Heart right ventricle (tissue), 16 donors: ENCODE data around the gene COL15A1. TPM values are rescaled to one million over a fixed set of nuclear protein-coding genes. Genes with fewer than 3 reads are reported as not detected.

Experiments
- ATAC-seq, 8 donors: fragments of 200-7000 bp; cut with Tn5 transposase; one replicate each; pipeline ENCODE4 v1.9.1; 2020; ENCODE audit warnings: mild to moderate bottlenecking in 8 of 8, moderate library complexity in 8 of 8, moderate number of reproducible peaks in 1 of 8
- DNase-seq, 2 donors: peaks; one replicate each; pipeline ENCODE4 v3.0.0-alpha.2; 2020
- H3K27ac ChIP-seq, 10 donors: fragments of 200-600 bp; sonication (generic) in 2 of 10; one replicate each; pipeline versions ENCODE4 v1.5.0 to v1.8.0; 2020 to 2022; ENCODE audit warnings: mild to moderate bottlenecking in 3 of 10
- H3K27me3 ChIP-seq, 7 donors: fragments of 200-600 bp; one replicate each; pipeline ENCODE4 v1.8.0; 2021 to 2022; ENCODE audit warnings: mild to moderate bottlenecking in 2 of 7
- H3K36me3 ChIP-seq, 9 donors: fragments of 200-600 bp; sonication (generic) in 1 of 9; one replicate each; pipeline versions ENCODE4 v1.5.0 to v1.8.0; 2020 to 2022; ENCODE audit warnings: mild to moderate bottlenecking in 2 of 9
- H3K4me1 ChIP-seq, 9 donors: fragments of 200-600 bp; sonication (generic) in 1 of 9; one replicate each; pipeline versions ENCODE4 v1.5.0 to v1.8.0; 2020 to 2022; ENCODE audit warnings: mild to moderate bottlenecking in 4 of 9
- H3K4me3 ChIP-seq, 10 donors: fragments of 200-600 bp; sonication (generic) in 2 of 10; one replicate each; pipeline versions ENCODE4 v1.5.0 to v1.8.0; 2020 to 2022; ENCODE audit warnings: mild to moderate bottlenecking in 7 of 10, moderate library complexity in 2 of 10
- H3K9me3 ChIP-seq, 11 donors: fragments of 200-600 bp in 10 of 11; sonication (generic) in 2 of 11; one replicate each; pipeline versions ENCODE4 v1.5.0 to v1.8.0; 2013 to 2022; ENCODE audit warnings: mild to moderate bottlenecking in 2 of 11, control low read depth in 1 of 11, moderate library complexity in 1 of 11
- WGBS, 2 donors: extraction: QIAGEN DNeasy Blood & Tissue Kit; methylation state at CpG; one replicate each; pipeline ENCODE4 v1.1.7; 2013; ENCODE audit warnings: inconsistent platforms in 1 of 2; 5-methylcytosine and 5-hydroxymethylcytosine counted together
- intact Hi-C, 10 donors: fragments of 100-400 bp; cut with DNase I; formaldehyde crosslinking; loops; one replicate each; pipeline versions ENCODE4 v1.11.1 to v1.14.2; 2022
- polyA plus RNA-seq, 2 donors: library from polyadenylated mRNA; stranded (reverse); fragments of 200-250 nt; gene quantifications; one replicate each; pipeline ENCODE4 v1.2.3, GENCODE V29; 2013
- total RNA-seq, 10 donors: library from RNA; stranded (reverse); fragmentation: NEBNext Ultra II Directional in 3 of 10; extraction: Animal tissue kit (Norgen Biotek cat#: 25700) in 3 of 10; gene quantifications; one replicate each; pipeline versions ENCODE4 v1.2.1 to v1.2.4, GENCODE V29; 2021 to 2023
- TF ChIP-seq, protein P1 (sequence below), 9 donors: fragments of 200-600 bp; sonication (generic) in 2 of 9; IDR thresholded peaks; one replicate each; pipeline versions ENCODE4 v1.5.0 to v1.8.0; 2021 to 2022; ENCODE audit warnings: antibody characterized with exemption in 9 of 9, mild to moderate bottlenecking in 5 of 9, moderate library complexity in 1 of 9
- donor health status: Arrhythmogenic right ventricular cardiomyopathy.
- donor health status: ischemic (EF 13 %, LVEDD 7.1; RV severe dilation, severe dysfunction).
- donor health status: healthy with polysubstance abuse.
- donor health status: DM: no; HTN: yes; CAD: no.
- donor health status: DM: no; HTN: no; CAD: no.
- donor health status: ischemic (EF 25% LVEDD 6.9; RV normal size, moderate dysfunction).
- donor health status: ischemic (EF 25% LVEDD 5.7; RV mildly dilated, moderate dysfunction).
- donor health status: healthy.
- donor health status: DM: yes; HTN: yes; CAD: no.
- donor health status: Ischemic cardiomyopathy.
- donor health status: ischemic (EF 35%, LVEDD 5.7; RV mildly dilated, moderate dysfunction).
- donor health status: nonischemic (EF 11% LVEDD 7.7; RV severe dilation, severe dysfunction).
- donor health status: DM: yes; HTN: yes; CAD: no.
- donor health status: PGD.
- donor health status: ischemic (EF 29% LVEDD 5.4; RV normal size, mild dysfunction).
- donor health status: nonischemic (EF 23%, LVEDD 6.1; RV moderate dilation, normal function).

Gene COL15A1
- total and polyA plus RNA-seq, 12 donors = 25.6 to 64.8 (median 51.0) TPM

DNA sequence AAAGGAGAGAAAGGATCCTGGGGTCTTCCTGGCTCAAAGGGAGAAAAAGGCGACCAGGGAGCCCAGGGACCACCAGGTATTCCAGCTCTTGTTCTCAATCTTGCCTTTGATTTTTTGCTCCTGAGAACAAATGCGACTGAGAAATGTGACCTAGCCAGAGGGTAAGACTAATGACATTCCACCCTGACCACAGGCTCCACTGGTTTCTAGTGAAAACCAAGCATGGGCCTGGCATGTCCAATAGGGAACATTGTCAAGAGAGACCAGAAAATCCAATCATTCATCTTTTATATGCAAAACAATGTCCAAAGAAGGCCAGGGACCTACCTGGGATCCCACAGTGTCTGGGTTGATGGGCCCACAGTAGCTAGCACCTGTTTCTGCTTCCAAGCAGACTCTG, 110.9 kb downstream of the COL15A1 start:
- TF ChIP-seq, protein P1, sequence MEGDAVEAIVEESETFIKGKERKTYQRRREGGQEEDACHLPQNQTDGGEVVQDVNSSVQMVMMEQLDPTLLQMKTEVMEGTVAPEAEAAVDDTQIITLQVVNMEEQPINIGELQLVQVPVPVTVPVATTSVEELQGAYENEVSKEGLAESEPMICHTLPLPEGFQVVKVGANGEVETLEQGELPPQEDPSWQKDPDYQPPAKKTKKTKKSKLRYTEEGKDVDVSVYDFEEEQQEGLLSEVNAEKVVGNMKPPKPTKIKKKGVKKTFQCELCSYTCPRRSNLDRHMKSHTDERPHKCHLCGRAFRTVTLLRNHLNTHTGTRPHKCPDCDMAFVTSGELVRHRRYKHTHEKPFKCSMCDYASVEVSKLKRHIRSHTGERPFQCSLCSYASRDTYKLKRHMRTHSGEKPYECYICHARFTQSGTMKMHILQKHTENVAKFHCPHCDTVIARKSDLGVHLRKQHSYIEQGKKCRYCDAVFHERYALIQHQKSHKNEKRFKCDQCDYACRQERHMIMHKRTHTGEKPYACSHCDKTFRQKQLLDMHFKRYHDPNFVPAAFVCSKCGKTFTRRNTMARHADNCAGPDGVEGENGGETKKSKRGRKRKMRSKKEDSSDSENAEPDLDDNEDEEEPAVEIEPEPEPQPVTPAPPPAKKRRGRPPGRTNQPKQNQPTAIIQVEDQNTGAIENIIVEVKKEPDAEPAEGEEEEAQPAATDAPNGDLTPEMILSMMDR (IDR thresholded peaks at IDR 0.05) = no peak
- H3K4me1 ChIP-seq = peaks cover 0 to 62% (median 15%) of the 10 kb centered on the region in 9 donors
- H3K36me3 ChIP-seq = peaks cover 0 to 98% (median 20%) of the 10 kb centered on the region in 9 donors
- H3K27me3 ChIP-seq = peaks cover 0 to 17% (median 0%) of the 10 kb centered on the region in 7 donors
- DNase-seq (no peak), ATAC-seq (no peak)
- intact Hi-C loops = no loop called here
- H3K4me3 ChIP-seq = no peak overlapping the region
- H3K9me3 ChIP-seq = no peaks in the 10 kb centered on the region
- H3K27ac ChIP-seq = no peak overlapping the region
- WGBS, 2 donors = 95 to 98% methylated on average over 2 of the region's 2 CpGs

DNA sequence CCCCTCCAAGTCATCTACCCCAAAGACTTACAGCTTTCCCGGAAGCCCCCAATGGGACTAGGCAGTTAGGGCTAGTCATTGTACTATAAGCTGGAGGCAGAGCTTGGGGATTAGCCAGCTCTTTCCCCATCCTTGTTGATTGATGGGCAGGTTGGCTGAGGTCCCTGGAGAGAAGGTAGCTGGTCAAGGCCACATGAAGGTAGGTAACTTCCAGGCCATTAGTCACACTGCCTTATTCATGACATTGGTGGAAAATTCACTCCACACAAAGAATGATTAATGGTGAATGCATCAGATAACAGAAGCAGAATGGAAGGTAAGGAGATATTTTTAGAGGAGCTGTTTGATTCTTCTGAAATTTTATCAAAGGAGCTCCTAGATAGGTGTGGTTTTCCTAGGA, 111.7 kb downstream of the COL15A1 start:
- H3K36me3 ChIP-seq = peaks cover 0 to 98% (median 22%) of the 10 kb centered on the region in 9 donors
- H3K4me1 ChIP-seq = peaks cover 0 to 70% (median 17%) of the 10 kb centered on the region in 9 donors
- H3K27me3 ChIP-seq = peaks cover 0 to 17% (median 0%) of the 10 kb centered on the region in 7 donors
- peak overlapping the region in 1 of 10 donors; percentile 15 for H3K27ac ChIP-seq
- DNase-seq (no peak), ATAC-seq (no peak)
- intact Hi-C loops = no loop called here
- no peaks in the 10 kb centered on the region for H3K9me3 ChIP-seq
- 91 to 93% methylated on average over 1 of the region's 1 CpG for WGBS, 2 donors
- H3K4me3 ChIP-seq = no peak overlapping the region
- TF ChIP-seq, protein P1 (IDR thresholded peaks at IDR 0.05) = no peak

GRCh38 chr9:99056186-99056585, 112.5 kb downstream of the COL15A1 start:
- intact Hi-C loops = no loop called here
- peaks cover 0 to 75% (median 17%) of the 10 kb centered on the region in 9 donors for H3K4me1 ChIP-seq
- H3K36me3 ChIP-seq = peaks cover 0 to 98% (median 22%) of the 10 kb centered on the region in 9 donors
- ATAC-seq (no peak), DNase-seq (no peak)
- H3K9me3 ChIP-seq = no peaks in the 10 kb centered on the region
- WGBS, 2 donors = 94 to 96% methylated on average over 6 of the region's 6 CpGs
- H3K4me3 ChIP-seq = no peak overlapping the region
- H3K27ac ChIP-seq = peak overlapping the region in 1 of 10 donors; percentile 80
- TF ChIP-seq, protein P1 (IDR thresholded peaks at IDR 0.05) = no peak
- peaks cover 0 to 17% (median 0%) of the 10 kb centered on the region in 7 donors for H3K27me3 ChIP-seq

GRCh38 chr9:99056886-99057664, 113.4 kb downstream of the COL15A1 start:
- ATAC-seq (peak in 2 of 8 donors; percentile 35 to 49), DNase-seq (no peak)
- 83 to 89% methylated on average over 5 of the region's 5 CpGs for WGBS, 2 donors
- TF ChIP-seq, protein P1 (IDR thresholded peaks at IDR 0.05) = no peak
- Histone ChIP-seq H3K9me3 (no peaks in the 10 kb centered on the region), H3K27me3 (peaks cover 0 to 17% (median 0%) of the 10 kb centered on the region in 7 donors), H3K36me3 (peaks cover 0 to 98% (median 26%) of the 10 kb centered on the region in 9 donors), H3K27ac (peak overlapping the region in 7 of 10 donors; percentile 10 to 80 (median 65)), H3K4me1 (peaks cover 0 to 68% (median 17%) of the 10 kb centered on the region in 9 donors), H3K4me3 (peak overlapping the region in 1 of 10 donors; percentile 8)
- intact Hi-C loops = no loop called here
